ENCODE measurements around the gene ATP9A.

- TF ChIP-seq CTCF (IDR thresholded peaks at IDR 0.05; ENCODE audit: insufficient read depth, low read length) (no peak), GABPA (IDR thresholded peaks at IDR 0.05; ENCODE audit: low read depth) (no peak), REST (IDR thresholded peaks at IDR 0.05; ENCODE audit: insufficient replicate concordance, low read depth) (no peak), POLR2AphosphoS5 (IDR thresholded peaks at IDR 0.05; ENCODE audit: low read depth) (no peak), SPI1 (IDR thresholded peaks at IDR 0.05; ENCODE audit: borderline replicate concordance, low read depth) (no peak)
Observed at GRCh38 chr20:51566594-51566993, 201.6 kb downstream of the ATP9A start.

All from HL-60 (cell line).